ENCODE measurements around the gene POU6F2. TPM values are rescaled to one million over a fixed set of nuclear protein-coding genes. Genes with fewer than 3 reads are reported as not detected.

POU6F2 gene
- total RNA-seq, 1 donor from 2014 or later = not detected

- no peak for DNase-seq (ENCODE audit: low read depth in 2 of 2)
These were observed 272.0 kb downstream of the POU6F2 start for GRCh38 chr7:39249635-39250152.

GRCh38 chr7:39252916-39253315 is 275.2 kb downstream of the POU6F2 start:
- DNase-seq (ENCODE audit: low read depth in 2 of 2) = no peak

DNA sequence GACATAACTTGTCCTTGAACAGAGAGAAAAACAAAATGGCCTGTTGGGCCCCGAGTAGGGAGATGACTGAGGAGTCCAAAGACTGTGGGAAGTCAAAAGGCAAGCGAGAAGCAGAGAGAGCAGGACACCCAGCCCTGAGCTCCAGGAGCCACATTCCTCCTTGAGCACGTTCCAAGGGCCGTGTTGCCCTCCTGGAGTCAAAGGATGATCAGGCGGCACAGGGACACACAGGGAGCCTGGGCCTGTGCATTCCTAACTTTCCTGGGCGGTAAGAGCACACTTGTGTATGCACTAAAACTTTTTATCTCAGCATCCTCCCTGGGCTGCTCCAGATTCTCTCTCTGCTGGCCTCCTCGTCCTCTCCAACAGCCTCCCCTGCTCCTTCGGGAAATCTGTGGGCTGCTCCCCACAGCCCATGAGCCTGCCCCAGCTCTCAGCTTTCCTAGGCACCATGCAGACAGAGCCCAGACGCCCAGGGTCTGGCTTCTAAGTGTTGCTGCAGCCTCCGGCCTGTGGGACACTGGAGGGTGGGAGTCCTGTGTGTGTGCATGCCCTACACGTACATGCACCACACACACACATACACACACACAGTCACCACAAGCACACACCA is 281.8 kb downstream of the POU6F2 start:
- DNase-seq (ENCODE audit: low read depth in 2 of 2) = no peak

- DNase-seq (ENCODE audit: low read depth in 2 of 2) = no peak
These were observed 282.7 kb downstream of the POU6F2 start for GRCh38 chr7:39260279-39260844.

GRCh38 chr7:39261771-39262170 is 284.1 kb downstream of the POU6F2 start:
- DNase-seq (ENCODE audit: low read depth in 2 of 2) = no peak

DNA sequence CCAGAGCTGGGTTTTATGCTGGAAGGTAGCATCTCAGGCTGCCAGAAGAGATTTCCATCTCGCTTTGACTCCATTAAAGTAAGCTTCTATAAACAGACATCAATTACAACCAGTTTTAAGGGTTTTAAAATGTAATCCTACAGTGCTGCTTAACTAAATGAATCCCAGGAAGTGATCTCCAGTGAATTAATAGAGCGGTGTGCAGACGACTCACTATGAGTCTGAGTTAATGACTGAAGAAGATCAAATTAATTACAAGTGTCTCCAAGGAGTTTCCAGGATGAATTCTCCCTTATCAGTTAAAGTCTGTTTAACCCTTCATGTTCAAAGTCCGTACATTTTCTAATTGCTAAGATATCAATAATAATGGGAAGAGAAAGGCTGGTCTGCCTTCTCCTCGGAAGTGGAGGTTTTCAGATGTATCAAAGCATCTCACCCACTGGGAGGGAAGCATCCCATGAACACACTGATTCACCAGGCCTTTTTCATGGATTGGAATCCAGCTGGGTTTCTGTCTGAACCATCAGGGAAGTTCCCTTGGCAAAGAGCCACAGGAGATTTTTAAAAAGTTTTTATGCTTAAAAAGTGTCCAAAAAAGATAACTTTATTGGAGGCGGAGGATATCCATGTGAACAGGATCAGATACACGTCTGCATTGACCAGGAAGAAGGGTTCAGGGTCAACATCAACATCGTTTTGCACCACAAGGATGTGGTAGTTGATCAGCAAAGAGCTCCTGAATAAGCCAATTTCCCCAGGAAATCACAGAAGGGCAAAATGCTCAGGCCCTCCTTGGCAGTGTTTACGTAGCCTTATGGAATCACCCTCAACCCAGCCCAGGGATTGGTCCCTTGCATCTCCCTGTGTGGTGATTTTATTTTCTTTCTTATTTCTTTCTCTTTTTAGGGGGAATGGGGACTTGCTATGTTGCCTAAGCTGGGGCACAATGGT is 288.2 kb downstream of the POU6F2 start:
- DNase-seq (ENCODE audit: low read depth in 2 of 2) = no peak

DNA sequence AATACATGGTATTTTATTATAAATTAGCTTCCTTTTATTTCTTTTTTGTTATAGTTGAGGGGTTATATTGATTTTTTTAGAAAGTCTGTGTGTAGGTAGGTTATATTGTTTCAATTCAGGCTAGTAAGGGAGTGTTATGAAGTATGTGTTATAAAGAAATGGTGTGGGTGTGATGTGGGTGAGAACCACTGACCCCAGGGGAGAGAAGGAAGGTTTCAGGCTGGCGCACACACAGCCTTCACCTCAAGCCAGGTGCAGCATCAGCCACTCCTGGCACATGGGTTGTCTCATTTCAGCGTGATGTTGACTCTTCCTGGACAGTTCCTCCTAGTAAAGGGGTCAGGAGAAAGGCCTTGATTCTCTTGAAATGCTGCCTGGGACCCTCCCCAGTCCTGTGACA is 291.3 kb downstream of the POU6F2 start:
- no peak for DNase-seq (ENCODE audit: low read depth in 2 of 2)

DNA sequence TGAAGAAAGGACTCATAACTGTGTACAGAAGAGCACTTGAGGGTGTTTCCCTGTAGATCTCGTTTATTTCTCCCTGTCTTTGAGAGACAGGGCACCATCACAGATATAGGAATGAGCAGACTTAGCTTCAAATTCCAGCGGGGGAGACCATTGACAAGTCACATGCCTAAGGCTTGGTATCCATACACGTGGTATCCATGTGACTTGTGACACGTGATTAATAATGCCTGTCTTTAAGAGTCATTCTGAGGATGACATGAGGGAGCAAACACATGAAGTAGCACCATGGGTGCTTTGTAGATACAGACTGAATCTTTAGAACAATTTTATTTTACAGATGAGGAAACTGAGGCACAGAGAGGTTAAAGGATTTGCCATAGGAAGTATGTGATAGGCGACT is 292.3 kb downstream of the POU6F2 start:
- DNase-seq (ENCODE audit: low read depth in 2 of 2) = no peak

GRCh38 chr7:39271402-39271801 is 293.7 kb downstream of the POU6F2 start:
- no peak for DNase-seq (ENCODE audit: low read depth in 2 of 2)

- DNase-seq (ENCODE audit: low read depth in 2 of 2) = no peak
These were observed 294.4 kb downstream of the POU6F2 start for GRCh38 chr7:39272111-39272510.

- DNase-seq (ENCODE audit: low read depth in 2 of 2) = no peak
These were observed 295.0 kb downstream of the POU6F2 start for GRCh38 chr7:39272691-39273090.

- DNase-seq (ENCODE audit: low read depth in 2 of 2) = no peak
These were observed 302.6 kb downstream of the POU6F2 start for GRCh38 chr7:39280337-39280736.

DNA sequence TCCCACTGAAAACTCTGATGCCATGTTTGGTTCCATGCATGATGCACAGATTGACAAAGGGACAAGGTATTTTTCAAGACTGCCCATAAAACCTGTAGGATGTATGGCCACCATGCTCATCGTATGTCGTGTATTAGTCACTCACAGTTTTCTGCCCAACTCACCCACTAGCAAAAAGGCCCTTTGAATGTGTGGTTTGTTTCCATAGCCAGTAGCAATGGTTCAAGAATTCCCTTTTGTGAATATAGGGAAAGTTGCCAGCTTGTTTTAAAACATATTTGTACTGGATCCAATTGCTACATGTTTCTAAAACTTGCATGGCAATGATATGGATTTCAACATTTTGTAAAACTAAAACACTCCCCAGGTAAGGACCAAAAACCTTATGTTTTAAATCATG is 307.5 kb downstream of the POU6F2 start:
- DNase-seq (ENCODE audit: low read depth in 2 of 2) = no peak

DNA sequence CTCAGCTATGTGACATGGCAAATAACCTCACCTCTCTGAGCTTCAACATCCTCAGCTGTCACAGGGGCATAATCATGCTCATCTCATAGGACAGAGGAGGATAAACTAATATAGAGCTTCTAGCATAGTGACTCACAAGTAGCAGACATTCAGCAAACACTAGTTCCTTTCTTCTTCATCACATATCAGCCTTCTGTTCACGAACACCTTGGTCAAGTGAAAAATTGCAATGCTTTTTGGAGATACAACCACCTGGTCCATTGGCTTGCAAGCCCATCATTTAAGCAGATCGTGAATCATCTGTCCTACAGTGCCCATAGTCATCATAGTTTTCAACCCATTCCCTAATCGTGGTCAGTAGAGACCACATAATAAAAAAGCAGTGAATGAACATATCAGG is 310.6 kb downstream of the POU6F2 start:
- DNase-seq (ENCODE audit: low read depth in 2 of 2) = no peak

GRCh38 chr7:39291628-39292410 is 314.1 kb downstream of the POU6F2 start:
- no peak for DNase-seq (ENCODE audit: low read depth in 2 of 2)

- DNase-seq (ENCODE audit: low read depth in 2 of 2) = no peak
These were observed 315.5 kb downstream of the POU6F2 start for GRCh38 chr7:39293056-39293823.

DNA sequence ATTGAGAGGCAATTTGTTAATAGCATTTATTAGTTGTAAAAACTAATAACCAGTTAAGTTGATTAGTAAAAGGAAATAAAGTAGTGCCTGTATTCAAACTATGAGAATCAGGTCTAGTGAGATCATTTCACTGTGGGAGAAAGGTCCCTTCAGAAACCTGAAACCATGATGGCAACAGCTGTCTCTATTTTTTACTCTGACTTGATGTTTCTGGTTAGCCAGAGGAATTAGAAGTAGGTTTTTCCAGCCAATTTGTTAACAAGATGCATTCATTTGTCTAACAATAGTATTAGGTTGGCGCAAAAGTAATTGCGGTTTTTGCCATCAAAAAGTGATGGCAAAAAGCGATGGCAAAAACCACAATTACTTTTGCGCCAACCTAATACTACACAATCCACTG is 316.3 kb downstream of the POU6F2 start:
- DNase-seq (ENCODE audit: low read depth in 2 of 2) = no peak

DNA sequence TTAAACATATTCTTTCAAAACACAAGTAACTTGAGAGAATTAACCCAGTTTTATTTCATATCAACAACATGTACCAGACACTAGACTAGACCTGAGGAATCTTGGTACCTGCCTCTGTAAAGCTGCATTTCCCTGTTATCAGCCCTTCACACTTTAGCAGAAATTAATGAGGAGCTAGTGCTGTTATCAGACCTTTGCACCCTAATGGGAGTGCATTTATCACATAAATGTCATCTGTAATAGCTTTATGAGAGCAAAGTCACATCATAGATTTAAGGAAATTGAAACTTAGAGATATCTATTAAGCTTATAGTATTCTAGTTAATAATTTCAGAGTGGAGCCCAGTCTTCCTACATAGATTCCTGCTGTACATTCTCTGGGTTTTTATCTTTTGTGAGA is 318.1 kb downstream of the POU6F2 start:
- no peak for DNase-seq (ENCODE audit: low read depth in 2 of 2)

- no peak for DNase-seq (ENCODE audit: low read depth in 2 of 2)
These were observed 322.0 kb downstream of the POU6F2 start for GRCh38 chr7:39299695-39300094.

DNA sequence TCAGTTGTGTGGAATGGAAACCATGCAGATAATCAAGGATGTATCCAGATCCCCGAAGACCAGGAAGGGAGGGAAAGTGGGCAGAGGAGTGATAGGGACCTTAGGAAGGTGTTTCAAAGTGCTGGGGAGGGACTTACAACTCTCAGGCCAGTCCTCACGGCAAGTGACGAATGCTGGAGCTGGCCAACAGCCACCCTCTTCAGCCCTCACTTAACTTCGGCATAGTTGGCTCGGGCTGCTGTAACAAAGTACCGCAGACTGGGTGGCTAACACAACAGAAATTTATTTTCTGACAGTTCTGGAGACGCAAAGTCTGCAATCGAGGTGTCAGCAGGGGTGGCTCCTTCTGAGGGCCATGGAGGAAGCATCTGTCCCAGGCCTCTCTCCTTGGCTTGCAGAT is 322.6 kb downstream of the POU6F2 start:
- DNase-seq (ENCODE audit: low read depth in 2 of 2) = no peak

GRCh38 chr7:39301543-39301942 is 323.8 kb downstream of the POU6F2 start:
- DNase-seq (ENCODE audit: low read depth in 2 of 2) = no peak

Measured in lung microvascular endothelial cell (primary cell).